Activated CD8-positive, alpha-beta memory T cell treated with anti-CD3 and anti-CD28 coated beads, Interleukin-2, amount 50 U/mL, for 48 hours (primary cell): Measurements from ENCODE around the gene NPLOC4.
"Not testable (repeated sequence)": the region's sequence is repeated elsewhere in the genome, so short reads cannot be mapped to it uniquely, and the experiment has no call there.

ENCODE experiments used
- DNase-seq: peaks from one replicate; pipeline ENCODE4 v3.0.0-alpha.2; 2020

Gene NPLOC4

DNA sequence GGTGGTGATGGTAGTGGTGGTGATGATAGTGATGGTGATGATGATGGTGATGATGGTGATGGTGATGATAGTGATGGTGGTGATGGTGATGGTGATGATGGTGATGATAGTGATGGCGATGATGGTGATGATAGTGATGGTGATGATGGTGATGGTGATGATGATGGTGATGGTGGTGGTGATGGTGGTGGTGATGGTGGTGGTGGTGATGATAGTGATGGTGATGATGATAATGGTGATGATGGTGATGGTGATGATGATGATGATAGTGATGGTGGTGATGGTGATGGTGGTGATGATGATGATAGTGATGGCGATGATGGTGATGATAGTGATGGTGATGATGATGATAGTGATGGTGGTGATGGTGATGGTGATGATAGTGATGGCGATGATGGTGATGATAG lies 104.9 kb downstream of the NPLOC4 start:
- not testable (repeated sequence) for DNase-seq

GRCh38 chr17:81531013-81531412 lies 105.9 kb downstream of the NPLOC4 start:
- DNase-seq, result not testable (repeated sequence)

DNA sequence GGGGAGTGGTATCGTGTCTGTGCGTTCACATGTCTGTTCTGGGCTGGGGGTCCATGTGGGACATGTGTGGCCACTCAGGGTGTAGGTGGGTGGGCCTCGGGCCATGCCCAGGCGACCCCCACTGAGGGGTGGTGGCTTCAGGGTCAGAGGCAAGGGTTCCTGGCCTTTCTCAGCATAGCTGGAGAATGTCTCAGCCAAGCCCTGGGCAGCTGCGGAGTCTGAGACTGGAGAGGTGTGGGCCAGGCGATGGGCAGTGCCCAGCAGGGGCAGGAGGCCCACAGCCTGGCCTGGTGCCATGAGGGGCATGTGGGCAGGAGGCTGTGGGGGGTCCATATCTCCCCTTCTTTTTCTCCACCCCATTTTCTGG lies 107.5 kb downstream of the NPLOC4 start:
- no peak for DNase-seq

- DNase-seq, result no peak
Observed at GRCh38 chr17:81528651-81529436, 108.1 kb downstream of the NPLOC4 start.

- no peak for DNase-seq
Observed at GRCh38 chr17:81528384-81528650, 108.6 kb downstream of the NPLOC4 start.

DNA sequence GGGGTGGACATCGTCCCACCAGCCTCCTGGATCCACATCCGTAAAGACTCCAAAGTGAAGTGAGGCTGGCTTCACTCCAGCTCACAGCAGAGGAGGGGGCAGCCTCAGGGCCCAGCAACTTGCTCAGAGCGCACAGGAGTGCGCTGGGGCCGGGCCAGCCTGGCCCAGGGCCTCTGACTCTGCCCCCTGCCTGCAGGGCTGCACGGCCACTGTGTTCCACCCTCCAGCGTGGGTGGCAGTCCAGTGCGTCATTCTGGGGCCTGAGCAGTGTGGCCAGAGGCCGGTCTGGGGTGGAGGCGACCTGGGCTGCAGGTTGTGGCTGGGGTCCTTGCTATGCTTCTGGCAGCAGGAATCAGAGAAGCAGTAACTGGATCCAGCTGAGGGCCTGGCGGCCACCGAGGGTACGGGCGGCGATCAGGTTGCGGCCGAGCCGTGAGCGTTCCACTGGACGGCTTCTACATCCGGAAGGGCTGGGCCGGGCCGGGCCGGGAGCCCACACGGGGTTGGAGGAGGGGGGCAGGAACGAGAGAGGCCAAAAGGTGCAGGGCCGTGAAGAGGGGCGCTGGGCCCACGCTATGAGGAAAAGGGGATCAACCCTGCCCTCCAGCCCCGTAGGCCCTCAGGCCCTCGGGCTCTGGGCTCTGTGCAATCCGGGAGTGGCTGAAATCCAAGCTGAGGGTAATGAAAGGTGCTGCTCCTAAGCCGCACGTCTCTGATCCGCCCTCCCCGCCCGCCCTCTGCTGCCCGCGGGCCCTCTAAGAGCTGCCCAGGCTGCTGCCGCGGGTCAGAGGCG lies 109.1 kb downstream of the NPLOC4 start, which contains the start of gene FSCN2:
Gene FSCN2 (plus strand): TSS at position 787 of the 793 bp plus-strand sequence. CDS start 155 bp downstream, outside the sequence.
- no peak for DNase-seq

DNA sequence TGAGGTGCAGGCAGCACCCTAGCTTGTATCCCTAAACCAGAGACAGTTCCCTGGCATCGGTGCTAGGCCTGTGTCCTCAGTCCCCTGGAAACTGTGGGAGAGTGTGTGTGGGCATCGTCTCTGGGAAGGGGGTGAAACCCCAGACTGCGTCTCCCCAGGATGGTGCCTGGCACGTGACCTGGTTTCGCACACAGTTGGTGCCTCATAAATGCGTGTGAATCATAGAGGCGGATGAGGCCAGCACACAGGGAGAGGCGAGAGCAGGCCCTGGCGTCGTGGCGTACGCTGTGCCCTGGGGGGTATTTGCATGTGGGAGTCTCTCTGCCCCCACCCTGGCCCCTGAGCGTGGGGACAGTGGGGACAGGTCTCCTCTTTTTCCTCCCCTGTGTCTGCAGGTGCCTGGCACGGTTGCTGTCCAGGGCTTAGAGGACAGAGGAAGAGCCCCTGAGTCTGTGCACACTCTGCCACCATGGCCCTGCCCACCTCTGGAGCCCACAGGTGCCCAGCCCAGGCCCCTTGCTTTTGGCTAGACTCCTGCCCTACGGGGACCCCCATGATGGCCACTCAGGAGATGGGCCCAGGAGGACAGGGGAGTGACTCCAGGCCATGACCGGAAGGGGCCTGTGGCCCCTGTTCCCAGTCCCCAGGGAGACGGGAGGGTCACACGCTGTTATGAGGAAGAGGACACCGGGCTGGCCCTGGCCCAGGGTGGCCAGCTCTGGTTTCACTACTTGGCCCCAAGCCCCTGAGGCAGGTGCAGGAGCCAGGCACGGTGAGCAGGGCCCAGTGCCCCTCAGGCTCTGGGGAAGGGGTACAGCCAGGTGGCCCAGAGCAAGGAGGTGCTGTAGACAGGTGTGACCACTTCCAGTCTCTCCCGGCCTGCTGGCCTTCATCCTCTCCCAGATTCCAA lies 110.0 kb downstream of the NPLOC4 start:
- no peak for DNase-seq

DNA sequence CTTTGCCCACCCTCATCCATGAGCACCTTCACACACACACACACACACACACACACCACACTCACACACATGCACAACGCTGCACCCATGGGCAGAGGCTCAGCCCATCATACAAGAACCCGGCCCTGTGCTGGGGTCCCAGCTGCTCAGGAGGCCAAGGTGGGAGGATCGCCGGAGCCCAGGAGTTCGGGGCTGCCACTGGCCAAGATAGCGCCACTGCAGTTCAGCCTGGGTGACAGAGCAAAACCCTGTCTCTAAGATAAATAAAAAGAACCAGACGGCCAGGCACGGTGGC lies 112.1 kb downstream of the NPLOC4 start:
- no peak for DNase-seq

DNA sequence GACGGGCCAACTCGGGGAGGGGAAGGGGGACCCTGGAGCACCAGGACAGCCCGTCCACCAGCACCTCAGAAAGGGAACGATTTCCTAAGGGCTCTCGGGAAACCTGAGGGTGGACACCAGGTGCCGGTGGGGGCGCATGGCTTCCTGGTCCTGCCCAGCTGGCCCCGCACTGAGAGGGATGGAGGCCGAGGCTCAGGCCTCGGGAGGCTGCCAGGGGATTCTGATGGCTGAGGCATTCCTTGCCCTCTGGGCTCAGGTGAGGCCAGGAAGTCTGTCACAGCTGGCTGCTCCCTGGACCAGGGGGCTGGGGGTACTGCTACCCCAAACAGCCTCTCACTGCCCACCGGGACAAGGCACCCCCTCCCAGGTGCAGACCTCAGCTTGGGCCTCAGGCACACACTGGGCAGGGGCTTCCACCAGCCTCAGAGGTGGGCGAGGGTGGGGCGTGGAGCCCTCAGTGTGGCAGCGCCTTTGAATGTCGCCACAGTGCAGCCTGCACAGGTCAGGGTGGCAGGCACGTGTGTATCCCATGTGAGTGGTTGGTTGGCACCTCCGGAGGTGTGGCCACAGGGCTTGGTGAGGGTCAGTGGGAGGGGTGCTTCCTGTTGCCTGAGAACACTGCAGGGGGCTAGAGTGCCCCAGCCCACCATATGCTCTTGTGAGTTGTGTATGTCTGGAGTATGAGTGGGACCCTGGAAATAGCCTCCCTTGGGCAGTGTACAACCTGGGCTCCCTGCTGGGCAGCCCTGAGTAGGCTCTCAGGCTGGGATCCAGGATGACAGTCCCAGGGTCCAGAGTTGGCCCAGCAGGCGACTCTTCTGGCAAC lies 112.7 kb downstream of the NPLOC4 start:
- no peak for DNase-seq

GRCh38 chr17:81523402-81524038 lies 113.4 kb downstream of the NPLOC4 start:
- no peak for DNase-seq

GRCh38 chr17:81522491-81523401 lies 114.2 kb downstream of the NPLOC4 start:
- no peak for DNase-seq

DNA sequence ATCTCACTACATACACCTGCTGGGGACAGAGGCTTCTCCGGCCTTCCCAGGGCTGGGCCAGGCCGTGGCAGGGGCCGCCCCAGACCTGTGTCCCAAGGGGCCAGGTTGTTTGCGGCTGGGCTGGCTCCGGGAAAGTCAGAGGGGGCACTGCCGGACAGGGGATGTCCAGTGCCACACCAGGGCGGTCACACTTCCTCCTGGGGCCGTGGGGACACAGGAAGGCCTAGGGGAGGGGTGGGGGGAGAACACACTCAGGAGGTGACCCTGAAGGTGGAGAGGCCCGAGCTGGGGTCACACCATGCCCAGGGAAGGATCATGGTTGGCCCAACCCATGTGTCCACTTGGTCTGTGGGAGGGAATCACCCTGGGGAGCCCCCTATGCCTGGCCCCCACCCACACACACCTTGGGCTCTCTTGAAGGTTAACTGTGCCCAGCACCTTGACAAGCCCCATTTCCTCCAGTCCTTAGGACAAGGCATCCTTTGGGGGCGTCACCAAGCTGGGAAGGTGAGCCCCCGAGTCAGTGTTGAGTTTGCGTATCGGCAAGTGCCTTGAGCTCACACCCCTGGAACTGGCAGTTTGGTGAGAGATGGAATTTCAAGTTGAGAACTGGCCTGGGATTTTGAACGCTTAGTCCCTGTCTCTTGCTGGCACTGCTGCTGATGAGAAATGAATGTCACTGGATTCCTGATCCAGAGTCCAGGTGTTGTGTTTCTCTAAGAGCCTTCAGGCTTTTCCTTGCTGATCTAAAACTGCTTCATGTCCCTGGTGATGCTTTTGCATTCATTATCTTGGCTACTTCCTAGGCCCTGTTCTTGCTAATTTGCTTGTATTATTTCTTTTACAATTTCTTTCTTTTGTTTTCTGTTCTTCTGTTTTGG lies 116.7 kb downstream of the NPLOC4 start:
- no peak for DNase-seq

GRCh38 chr17:81519284-81520020 lies 117.5 kb downstream of the NPLOC4 start:
- DNase-seq, result peak; percentile 83

- peak; percentile 71 for DNase-seq
Observed at GRCh38 chr17:81518785-81519283, 118.1 kb downstream of the NPLOC4 start.

GRCh38 chr17:81518113-81518784 lies 118.7 kb downstream of the NPLOC4 start:
- DNase-seq, result peak; percentile 53

GRCh38 chr17:81517339-81518112 lies 119.4 kb downstream of the NPLOC4 start:
- peak; percentile 56 for DNase-seq

GRCh38 chr17:81517009-81517338 lies 119.9 kb downstream of the NPLOC4 start:
- no peak for DNase-seq

- peak; percentile 55 for DNase-seq
Observed at GRCh38 chr17:81516439-81516838, 120.5 kb downstream of the NPLOC4 start.
